ENCODE data around the gene PHETA2.

PHETA2 gene

GRCh38 chr22:42061041-42061440, 13.0 kb upstream of the PHETA2 start:
- DNase-seq (ENCODE audit: low read depth, low spot score), result no peak
- in situ Hi-C loops (cut with HindIII; ENCODE audit: low sequenced_read_pairs), result no loop called here
- no peak for TF ChIP-seq CTCF (IDR thresholded peaks at IDR 0.05; ENCODE audit: low read depth, low read length)
- no peak overlapping the region for H3K4me3 ChIP-seq (ENCODE audit: low read depth, low read length)

DNA sequence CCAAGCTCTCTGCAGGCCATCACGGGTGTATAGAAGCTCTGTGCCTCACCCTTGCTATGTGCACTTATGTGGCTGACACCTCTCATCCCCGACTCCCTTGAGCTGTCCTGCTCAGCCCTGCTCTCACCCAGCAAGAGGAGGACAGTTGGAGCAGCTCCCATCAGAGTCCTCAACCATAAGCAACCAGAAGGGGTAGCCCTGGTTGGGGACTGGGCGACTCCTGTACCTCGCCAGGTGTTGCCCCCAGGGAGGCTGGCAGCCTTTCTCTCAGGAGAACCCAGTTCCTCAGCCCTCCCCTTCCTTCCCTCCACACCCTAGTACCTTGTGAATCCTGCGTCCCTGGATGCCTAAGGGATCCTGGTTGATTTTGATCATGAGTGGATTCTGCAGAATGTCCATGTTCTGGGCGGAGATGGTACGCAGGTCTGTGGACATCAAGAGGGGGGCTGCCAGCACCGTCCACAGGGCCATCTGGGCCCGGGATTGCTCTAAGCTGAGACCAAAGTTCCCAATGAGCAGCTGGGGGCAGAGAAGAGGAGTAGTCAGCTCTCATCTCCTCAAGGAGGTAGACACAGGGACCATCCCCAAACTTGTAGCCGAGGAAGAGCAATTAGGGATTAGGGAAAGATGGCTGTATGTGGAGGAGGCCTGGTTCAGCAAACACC, 11.4 kb upstream of the PHETA2 start:
- no peak for DNase-seq (ENCODE audit: low read depth, low spot score)
- H3K4me3 ChIP-seq (ENCODE audit: low read depth, low read length), result no peak overlapping the region
- TF ChIP-seq CTCF (IDR thresholded peaks at IDR 0.05; ENCODE audit: low read depth, low read length), result no peak
- in situ Hi-C loops (cut with HindIII; ENCODE audit: low sequenced_read_pairs), result no loop called here

- DNase-seq (ENCODE audit: low read depth, low spot score), result no peak
- in situ Hi-C loops (cut with HindIII; ENCODE audit: low sequenced_read_pairs), result no loop called here
- no peak for TF ChIP-seq CTCF (IDR thresholded peaks at IDR 0.05; ENCODE audit: low read depth, low read length)
- no peak overlapping the region for H3K4me3 ChIP-seq (ENCODE audit: low read depth, low read length)
These were observed 9.4 kb upstream of the PHETA2 start for GRCh38 chr22:42064629-42065028.

GRCh38 chr22:42065438-42066125, 8.5 kb upstream of the PHETA2 start:
- H3K4me3 ChIP-seq (ENCODE audit: low read depth, low read length), result no peak overlapping the region
- DNase-seq (ENCODE audit: low read depth, low spot score), result no peak
- in situ Hi-C loops (cut with HindIII; ENCODE audit: low sequenced_read_pairs), result no loop called here
- TF ChIP-seq CTCF (IDR thresholded peaks at IDR 0.05; ENCODE audit: low read depth, low read length), result no peak

GRCh38 chr22:42066126-42066761, 7.8 kb upstream of the PHETA2 start:
- H3K4me3 ChIP-seq (ENCODE audit: low read depth, low read length), result no peak overlapping the region
- no peak for DNase-seq (ENCODE audit: low read depth, low spot score)
- in situ Hi-C loops (cut with HindIII; ENCODE audit: low sequenced_read_pairs), result no loop called here
- TF ChIP-seq CTCF (IDR thresholded peaks at IDR 0.05; ENCODE audit: low read depth, low read length), result no peak

- no peak overlapping the region for H3K4me3 ChIP-seq (ENCODE audit: low read depth, low read length)
- no peak for DNase-seq (ENCODE audit: low read depth, low spot score)
- in situ Hi-C loops (cut with HindIII; ENCODE audit: low sequenced_read_pairs), result no loop called here
- no peak for TF ChIP-seq CTCF (IDR thresholded peaks at IDR 0.05; ENCODE audit: low read depth, low read length)
These were observed 7.1 kb upstream of the PHETA2 start for GRCh38 chr22:42066937-42067336.
